HG02571 (cell line): ENCODE results near the gene QRICH1.
A peak's percentile ranks its signal among the peaks of the same experiment; 100 is the strongest.
"Not testable (repeated sequence)": the region's sequence is repeated elsewhere in the genome, so short reads cannot be mapped to it uniquely, and the experiment has no call there.

Source experiments
- ATAC-seq: cut with Tn5 transposase; IDR thresholded peaks from one replicate; pipeline ENCODE4 v1.9.1; 2021; ENCODE audit warnings: mild to moderate bottlenecking, moderate library complexity; ENCODE audit not compliant: unreplicated experiment

QRICH1 gene

DNA sequence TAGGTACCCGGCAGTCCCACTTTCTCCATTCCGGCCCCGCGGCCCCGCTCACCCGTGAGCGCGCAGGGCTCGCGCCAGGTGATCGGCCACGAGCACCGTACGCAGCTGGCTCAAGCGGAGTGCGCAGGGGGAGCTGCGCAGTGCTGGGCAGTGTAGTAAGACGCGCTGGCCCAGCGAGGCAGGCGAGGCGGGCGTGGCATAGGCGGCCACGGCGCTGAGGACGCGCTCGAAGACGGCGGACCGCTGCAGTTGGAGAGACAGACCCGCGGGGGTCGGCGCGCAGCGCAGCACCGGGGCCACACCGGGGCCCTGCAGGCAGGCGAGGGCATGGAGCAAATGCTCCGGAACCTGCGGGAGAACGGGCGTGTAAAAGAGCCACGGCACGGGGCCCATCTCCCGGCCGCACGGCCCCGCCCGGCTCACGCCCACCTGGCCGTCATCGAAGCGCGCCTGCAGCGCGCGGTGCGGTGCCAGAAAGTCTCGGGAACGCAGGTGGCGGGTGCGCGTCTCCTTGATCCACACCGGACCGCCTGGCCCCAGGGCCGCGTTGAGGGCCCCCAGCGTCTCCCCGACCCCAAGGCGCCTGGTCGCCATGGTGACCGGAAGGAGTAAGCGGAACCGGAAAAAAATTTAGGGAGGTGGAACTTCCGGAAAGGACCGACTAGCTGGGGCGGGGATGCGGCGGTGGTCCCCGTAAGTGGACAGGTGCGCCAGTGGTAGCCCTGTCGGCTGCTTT, 75.7 kb downstream of the QRICH1 start, which contains the start of gene DALRD3:
DALRD3 (minus strand) TSS at position 610 of the 736 bp plus-strand sequence; CDS start at position 594, 16 bp downstream.
- ATAC-seq, result no peak

DNA sequence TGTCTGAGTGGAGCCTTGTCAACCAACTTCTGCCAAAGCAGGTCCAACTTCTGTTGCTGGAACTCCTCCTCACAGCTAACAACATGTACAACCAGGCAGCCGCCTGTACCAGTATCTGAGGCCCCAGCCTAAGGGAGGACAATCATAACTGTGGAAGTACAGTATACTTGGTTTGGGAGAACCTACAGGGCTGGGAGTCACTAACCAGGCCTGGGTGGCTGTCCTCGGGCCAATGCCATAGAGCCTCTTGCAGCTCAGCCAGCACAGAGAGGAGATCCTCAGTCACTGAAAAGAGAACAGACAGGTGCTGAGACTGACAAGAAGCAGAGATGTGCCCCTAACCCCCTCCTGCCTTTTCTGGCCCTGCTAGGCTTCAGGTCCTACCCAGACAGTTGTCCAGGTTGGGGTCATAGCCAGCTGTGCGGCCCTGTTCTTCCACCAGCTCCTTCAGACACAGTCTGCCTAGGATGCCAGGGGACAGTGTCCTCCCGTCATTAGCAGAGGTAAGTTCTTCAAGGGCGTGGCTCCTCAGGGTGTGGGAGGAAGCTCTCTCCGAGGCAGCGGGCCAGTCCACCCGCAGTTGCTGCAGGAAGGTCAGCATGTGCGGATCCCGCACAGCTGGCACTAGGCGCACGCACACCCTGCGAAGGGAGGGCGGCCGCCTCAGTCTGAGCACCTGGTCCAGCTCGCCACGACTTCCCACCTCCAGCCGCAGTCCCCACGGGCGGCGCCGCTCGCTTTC, 76.5 kb downstream of the QRICH1 start:
- ATAC-seq, result no peak

DNA sequence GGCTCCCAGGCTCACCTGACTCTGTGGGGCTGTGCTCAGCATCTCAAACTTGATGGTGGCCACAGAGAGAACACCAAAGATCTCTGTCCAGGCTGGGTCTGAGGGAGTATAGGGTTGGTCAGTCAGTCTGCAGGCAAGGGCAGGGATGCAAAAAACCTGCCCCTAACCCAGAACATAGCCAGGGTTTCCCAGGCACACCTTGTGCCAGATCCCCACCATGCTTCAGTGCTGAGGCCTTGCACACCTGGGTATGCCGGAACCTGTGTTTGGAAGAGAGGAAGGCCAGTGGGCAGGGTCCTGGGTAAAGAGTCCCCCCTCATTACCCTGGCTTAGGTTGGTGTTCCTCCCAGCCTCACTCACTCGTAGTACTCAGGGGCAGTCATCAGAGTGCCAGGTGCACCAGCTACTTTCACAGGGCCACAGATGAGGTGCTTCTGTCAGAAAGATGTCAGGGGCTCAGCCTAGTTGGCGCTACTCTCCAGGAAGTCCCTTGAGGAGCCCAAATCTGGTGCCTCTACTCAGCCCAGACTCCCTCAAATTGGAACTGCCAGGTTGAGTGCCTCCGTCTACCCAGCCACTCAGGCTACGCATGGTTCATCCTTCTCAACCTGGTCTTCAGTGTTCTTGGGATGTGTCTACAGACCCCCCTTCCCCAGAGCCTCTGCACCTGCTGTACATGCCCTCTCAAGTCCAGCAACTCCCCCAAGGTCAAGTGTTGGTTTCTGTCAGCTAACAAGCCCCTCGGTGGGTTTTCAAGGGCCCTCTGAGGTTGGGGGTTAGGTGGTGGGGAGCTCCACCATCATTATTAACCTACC, 77.2 kb downstream of the QRICH1 start:
- ATAC-seq, result no peak

DNA sequence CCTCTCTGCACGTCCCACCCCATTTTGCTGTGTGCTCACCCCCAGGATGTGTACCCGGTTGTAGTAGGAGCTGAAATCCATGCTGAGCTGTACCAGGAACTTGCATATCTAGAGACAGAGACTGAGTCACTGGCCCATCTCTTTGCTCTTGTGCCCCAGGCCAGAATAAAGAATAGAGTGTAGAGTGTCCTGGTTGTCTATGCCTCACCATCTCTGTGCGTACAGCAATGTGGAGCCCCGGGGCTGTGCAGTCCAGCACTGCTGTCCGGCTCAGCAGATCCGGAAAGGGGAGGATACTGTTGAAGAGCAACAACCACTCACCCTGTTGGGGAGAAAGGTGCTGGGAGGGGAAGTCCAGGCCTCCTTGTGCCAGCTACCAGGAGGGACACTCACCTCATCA, 78.1 kb downstream of the QRICH1 start:
- no peak for ATAC-seq

DNA sequence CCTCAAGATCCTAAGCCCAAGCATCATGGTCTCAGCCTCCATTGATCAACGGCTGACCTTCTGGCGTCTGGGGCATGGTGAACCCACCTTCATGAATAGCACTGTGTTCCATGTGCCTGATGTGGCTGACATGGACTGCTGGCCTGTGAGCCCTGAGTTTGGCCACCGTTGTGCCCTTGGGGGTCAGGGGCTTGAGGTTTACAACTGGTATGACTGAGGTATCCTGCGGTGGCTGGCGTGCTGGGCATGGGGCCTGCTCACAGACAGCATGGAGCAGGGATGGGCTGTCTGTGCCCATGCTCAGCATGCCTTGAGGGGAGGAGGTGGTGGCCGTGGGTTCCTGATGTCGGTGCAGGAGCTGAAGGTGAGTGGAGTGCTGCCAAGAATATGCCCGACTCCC, 78.8 kb downstream of the QRICH1 start:
- no peak for ATAC-seq

DNA sequence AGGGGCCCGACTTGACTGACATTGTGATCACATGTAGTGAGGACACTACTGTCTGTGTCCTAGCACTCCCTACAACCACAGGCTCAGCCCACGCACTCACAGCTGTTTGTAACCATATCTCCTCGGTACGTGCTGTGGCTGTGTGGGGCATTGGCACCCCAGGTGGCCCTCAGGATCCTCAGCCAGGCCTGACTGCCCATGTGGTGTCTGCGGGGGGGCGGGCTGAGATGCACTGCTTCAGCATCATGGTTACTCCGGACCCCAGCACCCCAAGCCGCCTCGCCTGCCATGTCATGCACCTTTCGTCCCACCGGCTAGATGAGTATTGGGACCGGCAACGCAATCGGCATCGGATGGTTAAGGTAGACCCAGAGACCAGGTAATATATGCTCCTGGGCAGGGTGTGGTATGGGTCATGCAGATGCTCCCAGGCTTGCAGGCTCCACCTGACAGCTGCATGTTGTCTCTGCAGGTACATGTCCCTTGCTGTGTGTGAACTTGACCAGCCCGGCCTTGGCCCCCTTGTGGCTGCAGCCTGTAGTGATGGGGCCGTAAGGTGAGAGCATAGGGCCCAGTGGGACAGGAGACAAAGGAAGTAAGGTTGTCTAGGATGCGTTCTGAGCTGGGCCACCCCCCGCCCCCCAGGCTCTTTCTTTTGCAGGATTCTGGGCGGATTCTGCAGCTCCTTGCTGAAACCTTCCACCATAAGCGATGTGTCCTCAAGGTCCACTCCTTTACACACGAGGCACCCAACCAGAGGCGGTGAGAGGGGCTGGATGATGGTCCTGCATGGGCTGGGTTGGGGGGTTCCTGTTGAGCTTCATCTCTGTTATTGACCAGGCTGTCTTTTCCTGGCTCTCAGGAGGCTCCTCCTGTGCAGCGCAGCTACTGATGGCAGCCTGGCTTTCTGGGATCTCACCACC, 79.9 kb downstream of the QRICH1 start:
- ATAC-seq, result no peak

DNA sequence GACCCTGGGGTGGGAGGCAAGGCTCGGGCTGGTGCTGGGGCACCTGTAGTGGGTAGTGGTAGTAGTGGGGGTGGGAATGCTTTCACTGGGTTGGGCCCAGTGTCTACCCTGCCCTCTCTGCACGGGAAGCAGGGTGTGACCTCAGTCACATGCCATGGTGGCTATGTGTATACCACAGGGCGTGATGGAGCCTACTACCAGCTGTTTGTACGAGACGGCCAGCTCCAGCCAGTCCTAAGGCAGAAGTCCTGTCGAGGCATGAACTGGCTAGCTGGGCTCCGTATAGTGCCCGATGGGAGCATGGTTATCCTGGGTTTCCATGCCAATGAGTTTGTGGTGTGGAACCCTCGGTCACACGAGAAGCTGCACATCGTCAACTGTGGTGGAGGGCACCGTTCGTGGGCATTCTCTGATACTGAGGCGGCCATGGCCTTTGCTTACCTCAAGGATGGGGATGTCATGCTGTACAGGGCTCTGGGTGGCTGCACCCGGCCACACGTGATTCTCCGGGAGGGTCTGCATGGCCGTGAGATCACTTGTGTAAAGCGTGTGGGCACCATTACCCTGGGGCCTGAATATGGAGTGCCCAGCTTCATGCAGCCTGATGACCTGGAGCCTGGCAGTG, 80.6 kb downstream of the QRICH1 start:
- ATAC-seq, result no peak

DNA sequence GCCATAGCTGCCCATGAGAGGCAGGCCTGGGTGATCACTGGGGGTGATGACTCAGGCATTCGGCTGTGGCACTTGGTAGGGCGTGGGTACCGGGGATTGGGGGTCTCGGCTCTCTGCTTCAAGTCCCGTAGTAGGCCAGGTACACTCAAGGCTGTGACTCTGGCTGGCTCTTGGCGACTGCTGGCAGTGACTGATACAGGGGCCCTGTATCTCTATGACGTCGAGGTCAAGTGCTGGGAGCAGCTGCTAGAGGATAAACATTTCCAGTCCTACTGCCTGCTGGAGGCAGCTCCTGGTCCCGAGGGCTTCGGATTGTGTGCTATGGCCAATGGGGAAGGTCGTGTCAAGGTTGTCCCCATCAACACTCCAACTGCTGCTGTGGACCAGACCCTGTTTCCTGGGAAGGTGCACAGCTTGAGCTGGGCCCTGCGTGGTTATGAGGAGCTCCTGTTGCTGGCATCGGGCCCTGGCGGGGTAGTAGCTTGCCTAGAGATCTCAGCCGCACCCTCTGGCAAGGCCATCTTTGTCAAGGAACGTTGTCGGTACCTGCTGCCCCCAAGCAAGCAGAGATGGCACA, 81.3 kb downstream of the QRICH1 start:
- no peak for ATAC-seq

DNA sequence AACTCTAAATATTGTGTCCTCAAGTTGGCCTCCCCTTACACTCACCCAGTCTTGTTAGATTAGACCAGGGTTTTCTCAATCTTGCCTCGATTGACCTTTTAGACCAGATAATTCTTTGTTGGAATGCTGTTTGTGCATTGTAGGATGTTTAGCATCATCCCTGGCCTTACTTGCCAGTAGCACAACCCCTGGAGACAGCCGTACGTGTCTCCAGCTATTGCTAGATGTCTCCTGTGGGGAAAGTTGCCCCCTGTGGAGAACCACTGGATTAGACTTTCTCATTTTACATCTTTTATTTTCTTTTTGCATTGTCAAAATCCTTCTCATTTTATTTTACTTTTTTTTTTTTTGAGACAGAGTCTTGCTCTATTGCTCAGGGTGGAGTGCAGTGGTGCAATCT, 84.5 kb downstream of the QRICH1 start:
- no peak for ATAC-seq

DNA sequence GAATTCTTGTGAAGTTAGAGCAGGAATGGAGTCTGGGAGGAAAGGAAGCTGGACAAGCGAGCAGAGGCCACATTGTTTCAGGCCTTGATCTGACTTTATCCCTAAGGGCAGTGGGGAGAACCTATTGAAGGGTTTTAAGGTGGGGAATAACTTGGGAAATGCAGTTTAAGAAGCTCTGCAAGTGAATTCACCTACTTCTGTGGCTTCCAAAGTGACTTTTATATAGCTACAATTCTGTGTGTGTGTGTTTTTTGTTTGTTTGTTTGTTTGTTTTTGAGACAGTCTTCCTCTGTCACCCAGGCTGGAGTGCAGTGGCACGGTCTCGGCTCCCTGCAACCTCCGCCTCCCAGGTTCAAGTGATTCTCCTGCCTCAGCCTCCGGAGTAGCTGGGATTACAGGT, 85.2 kb downstream of the QRICH1 start:
- ATAC-seq, result not testable (repeated sequence)

DNA sequence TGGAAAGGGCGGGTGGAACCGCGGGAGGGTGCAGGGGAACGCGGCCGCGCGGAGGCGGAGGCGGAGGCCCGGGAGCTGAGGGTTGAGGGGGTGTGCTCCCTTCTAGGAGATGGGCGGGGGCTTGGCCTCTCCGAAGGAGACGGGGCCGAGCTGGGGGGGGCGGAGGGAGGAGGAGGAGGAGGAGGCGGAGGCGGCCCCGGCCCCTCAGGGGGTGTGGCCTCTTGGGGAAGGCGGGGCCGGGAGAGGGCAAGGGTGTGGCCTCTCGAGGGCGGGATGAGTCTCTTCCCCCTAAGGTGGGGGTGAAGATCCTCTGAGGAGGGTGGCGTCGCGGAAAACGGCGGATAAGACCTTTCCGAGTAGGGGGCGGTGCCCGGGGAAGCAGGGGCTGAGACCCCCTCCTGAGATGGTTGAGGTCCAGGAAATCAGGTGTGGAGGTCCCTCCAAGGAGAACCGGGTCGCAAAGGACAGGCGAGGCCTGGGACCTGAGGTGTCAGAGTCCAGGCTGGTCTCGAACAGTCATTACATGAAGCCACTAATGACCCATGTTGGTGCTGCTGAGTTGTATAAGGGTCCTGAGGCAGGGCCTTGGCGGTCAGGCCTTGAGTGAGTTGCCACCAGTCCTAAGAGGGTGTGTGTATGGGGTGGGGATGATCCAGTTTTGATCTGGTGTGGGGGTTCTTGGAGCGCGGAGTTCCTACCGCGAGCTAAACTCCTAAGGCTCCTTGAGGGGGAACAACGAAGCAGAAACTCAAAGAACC, 85.9 kb downstream of the QRICH1 start:
- peak; percentile 36 for ATAC-seq

DNA sequence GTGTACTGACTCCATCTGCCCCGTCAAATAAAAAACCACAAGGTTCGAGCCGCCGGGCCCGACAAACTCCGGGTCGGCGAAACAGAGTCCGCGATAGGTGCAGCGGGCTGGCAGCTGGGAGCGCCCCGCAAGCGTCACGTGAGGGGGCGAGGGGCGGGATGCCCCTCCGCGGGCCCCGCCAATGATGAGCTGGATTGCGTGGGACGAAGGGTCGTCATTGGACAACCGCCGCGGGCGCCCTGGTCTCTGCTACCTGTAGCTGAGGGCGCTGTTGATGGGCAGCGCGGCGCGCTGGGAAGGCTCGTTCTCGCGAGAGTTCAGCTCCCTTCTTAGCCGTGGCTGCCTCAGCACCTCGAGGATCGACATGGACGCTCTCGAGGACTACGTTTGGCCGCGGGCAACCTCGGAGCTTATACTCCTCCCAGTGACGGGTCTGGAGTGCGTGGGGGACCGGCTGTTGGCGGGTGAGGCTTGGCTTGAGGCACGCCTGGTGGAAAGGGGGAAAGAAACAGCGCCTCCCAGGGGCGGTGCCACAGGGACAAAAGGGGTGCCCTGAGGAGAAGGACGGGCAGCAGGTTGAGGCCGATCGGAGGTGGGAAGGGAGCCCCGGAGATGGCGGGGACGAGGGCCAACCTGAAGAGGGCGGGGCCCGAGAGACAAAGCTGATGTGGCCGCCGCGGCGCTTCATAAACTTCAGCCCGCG, 86.7 kb downstream of the QRICH1 start, which contains the start of gene WDR6:
WDR6 (plus strand) TSS at position 324 of the 703 bp plus-strand sequence; CDS start at position 365, 41 bp downstream.
- ATAC-seq, result peak; percentile 85

DNA sequence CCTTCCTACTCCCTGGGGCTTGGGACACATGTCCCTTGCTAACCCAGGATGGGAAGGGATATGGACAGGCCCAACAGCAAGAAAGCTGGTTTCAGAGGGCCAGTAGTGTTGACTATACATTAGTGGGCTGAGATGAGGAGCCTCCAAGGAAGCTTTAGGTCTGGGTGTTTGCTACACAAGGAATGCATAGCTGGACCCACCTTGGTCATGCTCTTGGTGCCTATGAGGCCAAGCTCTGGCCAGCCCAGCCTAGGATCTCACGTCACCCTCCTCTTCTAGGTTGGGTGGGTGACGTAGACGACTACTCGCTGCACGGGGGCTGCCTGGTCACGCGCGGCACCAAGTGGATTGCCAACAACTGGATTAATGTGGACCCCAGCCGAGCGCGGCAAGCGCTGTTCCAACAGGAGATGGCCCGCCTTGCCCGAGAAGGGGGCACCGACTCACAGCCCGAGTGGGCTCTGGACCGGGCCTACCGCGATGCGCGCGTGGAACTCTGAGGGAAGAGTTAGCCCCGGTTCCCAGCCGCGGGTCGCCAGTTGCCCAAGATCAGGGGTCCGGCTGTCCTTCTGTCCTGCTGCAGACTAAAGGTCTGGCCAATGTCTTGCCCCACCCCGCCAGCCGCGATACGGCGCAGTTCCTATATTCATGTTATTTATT, 87.3 kb downstream of the QRICH1 start:
- ATAC-seq, result peak; percentile 6

DNA sequence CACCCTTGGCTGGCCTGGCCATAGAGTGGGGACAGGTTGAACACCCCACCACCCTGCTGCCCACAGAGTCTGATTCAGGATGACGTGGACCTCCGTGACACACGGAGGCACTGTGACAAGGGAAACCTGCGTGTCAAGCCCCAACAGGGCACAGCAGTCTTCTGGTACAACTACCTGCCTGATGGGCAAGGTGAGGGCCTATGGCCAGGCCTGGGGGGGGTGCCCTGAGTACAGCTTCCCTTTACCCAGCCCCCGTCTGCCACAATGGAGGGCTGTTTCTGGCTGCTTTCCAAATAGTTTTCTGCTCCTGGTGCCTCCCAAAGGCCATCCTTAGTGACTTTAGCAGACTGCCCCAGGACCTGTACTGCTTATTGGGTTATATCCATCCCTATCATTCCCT, 87.9 kb downstream of the QRICH1 start:
- ATAC-seq, result no peak

DNA sequence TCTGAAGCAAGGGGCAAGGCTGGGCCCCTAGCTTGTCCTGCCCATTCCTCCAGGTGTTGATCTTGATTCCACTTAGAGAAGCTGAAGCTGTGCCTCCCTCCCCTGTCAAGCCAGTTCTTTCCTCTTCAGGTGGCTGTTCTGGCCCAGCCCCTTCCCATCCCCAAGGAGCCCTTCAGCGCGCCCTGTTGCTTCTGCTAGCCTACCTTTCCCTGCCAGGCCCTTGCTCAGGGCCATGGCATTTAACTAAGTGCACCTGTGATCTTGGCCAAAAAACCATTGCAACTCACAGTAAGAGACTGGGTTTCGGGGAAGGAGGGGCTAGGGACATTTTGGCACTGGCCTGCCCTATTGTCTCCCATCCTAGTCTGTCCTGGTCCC, 88.6 kb downstream of the QRICH1 start:
- no peak for ATAC-seq

DNA sequence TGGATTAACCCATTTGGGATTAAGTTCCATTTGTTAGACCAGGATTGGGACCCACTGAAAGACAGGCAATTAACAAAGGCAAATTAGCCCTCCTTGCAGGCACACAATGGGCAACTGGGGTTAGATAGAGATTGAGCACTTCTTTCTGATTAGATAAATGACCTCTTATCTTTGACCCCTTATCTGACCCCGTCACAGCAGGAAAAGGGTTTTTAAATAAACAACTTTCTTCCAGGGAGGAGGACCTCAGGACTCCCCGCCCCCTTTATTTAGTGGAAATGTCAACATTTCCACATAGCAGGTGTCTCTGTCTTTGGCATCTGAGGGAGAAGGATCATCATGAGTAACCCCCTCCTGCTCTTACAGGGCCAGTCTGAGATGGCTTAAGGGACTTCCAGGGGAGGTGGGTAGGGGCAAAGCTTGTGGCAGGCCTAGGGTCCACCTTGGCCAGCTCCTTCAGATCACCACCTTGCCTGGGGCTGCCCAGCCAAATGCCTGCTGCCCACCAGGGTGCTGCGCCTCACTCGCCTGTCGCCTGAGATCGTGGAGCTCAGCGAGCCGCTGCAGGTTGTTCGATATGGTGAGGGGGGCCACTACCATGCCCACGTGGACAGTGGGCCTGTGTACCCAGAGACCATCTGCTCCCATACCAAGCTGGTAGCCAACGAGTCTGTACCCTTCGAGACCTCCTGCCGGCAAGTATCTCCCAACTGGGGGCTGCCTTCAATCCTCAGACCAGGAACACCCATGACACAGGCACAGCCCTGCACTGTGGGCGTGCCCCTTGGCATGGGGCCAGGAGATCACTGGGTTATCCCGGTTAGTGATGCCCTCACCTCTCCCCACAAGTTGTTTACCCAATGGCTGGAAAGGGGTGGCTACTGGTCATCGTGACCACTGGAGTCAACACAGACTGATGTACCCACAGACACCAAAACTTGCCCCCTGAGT, 89.2 kb downstream of the QRICH1 start:
- no peak for ATAC-seq

DNA sequence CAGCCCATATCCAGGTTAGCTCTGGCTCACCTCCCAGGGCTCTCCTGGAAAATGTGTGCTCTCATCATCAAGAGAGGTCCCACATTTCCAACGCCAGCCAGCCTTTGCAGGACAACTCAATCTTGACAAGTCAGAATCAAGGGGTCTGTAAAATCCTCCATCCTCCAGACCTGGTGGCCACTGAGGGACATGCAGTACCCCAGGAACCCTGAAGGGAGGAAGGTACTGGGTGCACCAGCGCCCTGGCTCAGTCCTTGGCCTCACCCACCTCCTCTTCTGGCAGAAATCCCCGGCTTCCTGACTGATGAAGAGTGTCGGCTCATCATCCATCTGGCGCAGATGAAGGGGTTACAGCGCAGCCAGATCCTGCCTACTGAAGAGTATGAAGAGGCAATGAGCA, 92.7 kb downstream of the QRICH1 start:
- ATAC-seq, result no peak
